HEK293 (cell line): ENCODE results near the gene DACT3.

Experiments
- CTCF ChIP-seq: fragments of 450-650 bp; formaldehyde crosslinking; IDR thresholded peaks from 2 replicates; pipeline ENCODE4 v1.5.1; 2016; ENCODE audit warnings: missing biosample characterization, missing genetic modification characterization
- ELK4 ChIP-seq: IDR thresholded peaks from 2 replicates; pipeline ENCODE4 v1.6.1; 2011; ENCODE audit warnings: mild to moderate bottlenecking, low read depth, low read length, borderline replicate concordance
- HOXA7 ChIP-seq: sonication (generic); formaldehyde crosslinking; IDR thresholded peaks from 2 replicates; pipeline ENCODE4 v1.8.1; 2022; ENCODE audit warnings: missing genetic modification reagents, borderline replicate concordance
- KLF7 ChIP-seq: fragments of 450-650 bp; formaldehyde crosslinking; IDR thresholded peaks from 2 replicates; pipeline ENCODE4 v1.5.1; 2016; ENCODE audit warnings: missing biosample characterization, missing genetic modification characterization, borderline replicate concordance
- PRDM1 ChIP-seq: fragments of 450-650 bp; formaldehyde crosslinking; IDR thresholded peaks from 2 replicates; pipeline ENCODE4; 2016; ENCODE audit warnings: missing biosample characterization, missing genetic modification characterization
- PRDM10 ChIP-seq: fragments of 450-650 bp; formaldehyde crosslinking; IDR thresholded peaks from 2 replicates; pipeline ENCODE4 v1.5.1; 2016; ENCODE audit warnings: missing biosample characterization, missing genetic modification characterization
- ZBTB7A ChIP-seq: fragments of 450-650 bp; formaldehyde crosslinking; IDR thresholded peaks from 2 replicates; pipeline ENCODE4 v1.5.1; 2016; ENCODE audit warnings: low read depth, missing biosample characterization, missing genetic modification characterization
- ZNF10 ChIP-seq: fragments of 450-650 bp; formaldehyde crosslinking; IDR thresholded peaks from 2 replicates; pipeline ENCODE4 v1.5.1; 2017; ENCODE audit warnings: missing biosample characterization, missing genetic modification characterization
- ZNF133 ChIP-seq: fragments of 450-650 bp; formaldehyde crosslinking; IDR thresholded peaks from 2 replicates; pipeline ENCODE4 v1.5.1; 2016; ENCODE audit warnings: missing biosample characterization, missing genetic modification characterization
- ZNF394 ChIP-seq: fragments of 450-650 bp; formaldehyde crosslinking; IDR thresholded peaks from 2 replicates; pipeline ENCODE4 v1.5.1; 2016; ENCODE audit warnings: missing biosample characterization, missing genetic modification characterization, mild to moderate bottlenecking, moderate library complexity, borderline replicate concordance
- ZNF561 ChIP-seq: fragments of 450-650 bp; IDR thresholded peaks from 2 replicates; pipeline ENCODE4 v1.5.1; 2018; ENCODE audit warnings: missing biosample characterization, missing genetic modification characterization, borderline replicate concordance
- ZNF830 ChIP-seq: fragments of 450-650 bp; IDR thresholded peaks from 2 replicates; pipeline ENCODE4 v1.5.0; 2018; ENCODE audit warnings: missing biosample characterization, missing genetic modification characterization, low read depth, mild to moderate bottlenecking, moderate library complexity

GRCh38 chr19:46650445-46650844 lies 10.5 kb downstream of the DACT3 start:
- TF ChIP-seq HOXA7 = no peak
- TF ChIP-seq PRDM1 (tag by site-specific recombination) = no peak
- no peak for TF ChIP-seq ZNF561 (tag by site-specific recombination)
- TF ChIP-seq ELK4 = no peak
- no peak for TF ChIP-seq ZNF133 (tag by site-specific recombination)
- TF ChIP-seq CTCF (tag by site-specific recombination) = no peak
- TF ChIP-seq PRDM10 (tag by site-specific recombination) = no peak
- TF ChIP-seq ZNF830 = no peak
- TF ChIP-seq ZBTB7A (tag by site-specific recombination) = no peak
- TF ChIP-seq KLF7 (tag by site-specific recombination) = no peak
- TF ChIP-seq ZNF10 (tag by site-specific recombination) = no peak
- TF ChIP-seq ZNF394 = no peak
